Hypothalamus (tissue), 51 donors: ENCODE measurements around the gene UVRAG.

Experiments used
- DNase-seq, 51 donors: peaks; one replicate each; lab custom pipeline; 2025; lab: John Stamatoyannopoulos, UW

UVRAG gene

GRCh38 chr11:76086743-76087635 is 272.0 kb downstream of the UVRAG start:
- DNase-seq = no peak

GRCh38 chr11:76087749-76088148 is 272.7 kb downstream of the UVRAG start:
- no peak for DNase-seq

GRCh38 chr11:76088511-76088910 is 273.5 kb downstream of the UVRAG start:
- DNase-seq = no peak

GRCh38 chr11:76090174-76090573 is 275.2 kb downstream of the UVRAG start:
- DNase-seq = no peak

- DNase-seq = no peak
These were observed 275.8 kb downstream of the UVRAG start for GRCh38 chr11:76090821-76091220.

- DNase-seq = no peak
These were observed 279.7 kb downstream of the UVRAG start for GRCh38 chr11:76094740-76095139.

GRCh38 chr11:76095891-76096290 is 280.9 kb downstream of the UVRAG start:
- DNase-seq = no peak

- no peak for DNase-seq
These were observed 281.5 kb downstream of the UVRAG start for GRCh38 chr11:76096552-76096951.

- DNase-seq = no peak
These were observed 287.8 kb downstream of the UVRAG start for GRCh38 chr11:76102802-76103201.

GRCh38 chr11:76103460-76103859 is 288.4 kb downstream of the UVRAG start:
- DNase-seq = no peak

GRCh38 chr11:76104285-76104684 is 289.3 kb downstream of the UVRAG start:
- DNase-seq = no peak

- no peak for DNase-seq
These were observed 290.6 kb downstream of the UVRAG start for GRCh38 chr11:76105637-76106036.

GRCh38 chr11:76107971-76108370 is 293.0 kb downstream of the UVRAG start:
- DNase-seq = no peak

GRCh38 chr11:76114238-76114637 is 299.2 kb downstream of the UVRAG start:
- no peak for DNase-seq

GRCh38 chr11:76115555-76115954 is 300.5 kb downstream of the UVRAG start:
- no peak for DNase-seq

- DNase-seq = no peak
These were observed 304.0 kb downstream of the UVRAG start for GRCh38 chr11:76119032-76119431.

- no peak for DNase-seq
These were observed 304.8 kb downstream of the UVRAG start for GRCh38 chr11:76119779-76120178.

- no peak for DNase-seq
These were observed 305.6 kb downstream of the UVRAG start for GRCh38 chr11:76120513-76121101.

- no peak for DNase-seq
These were observed 308.2 kb downstream of the UVRAG start for GRCh38 chr11:76123248-76123647.

- DNase-seq = no peak
These were observed 310.1 kb downstream of the UVRAG start for GRCh38 chr11:76124905-76125770.

GRCh38 chr11:76129729-76130128 is 314.7 kb downstream of the UVRAG start:
- DNase-seq = no peak
